T-cell (primary cell): Measurements from ENCODE around the gene NRIP1. TPM values are rescaled to one million over a fixed set of nuclear protein-coding genes. Genes with fewer than 3 reads are reported as not detected.
"Not testable (repeated sequence)": the region's sequence is repeated elsewhere in the genome, so short reads cannot be mapped to it uniquely, and the experiment has no call there.

Experiments
- ATAC-seq, 4 experiments: fragments of 200-7000 bp in 3 of 4; fragments of 150-1000 bp in 1 of 4; cut with Tn5 transposase; replicated peaks in 1 of 4; 1 replicate in 3 of 4; 2 replicates in 1 of 4; pipeline ENCODE4 v1.10.0; 2021; ENCODE audit warnings: moderate library complexity in 3 of 4, mild to moderate bottlenecking in 2 of 4, moderate number of reproducible peaks in 1 of 4
- CTCF ChIA-PET, 2 donors: fragments of 300-600 bp; sonication (Branson Sonifier 250); formaldehyde crosslinking; loops; one replicate each; lab custom pipeline; 2022; ENCODE audit warnings: antibody characterized with exemption in 2 of 2; lab: Charles Lee
- POLR2A ChIA-PET, 2 donors: fragments of 300-600 bp; sonication (Branson Sonifier 250); formaldehyde crosslinking; loops; one replicate each; lab custom pipeline; 2022; ENCODE audit warnings: antibody characterized with exemption in 2 of 2; lab: Charles Lee
- DNase-seq, 35 experiments: peaks; one replicate each; pipeline versions ENCODE4 v3.0.0 to v3.0.0-alpha.2; 2013 to 2023
- H3K27ac ChIP-seq: one replicate; pipeline ENCODE4 v1.5.1; 2013; ENCODE audit warnings: low read length
- H3K27me3 ChIP-seq, 2 experiments: replicated peaks in 1 of 2; 1 replicate in 1 of 2; 2 replicates in 1 of 2; pipeline versions ENCODE4 v1.6.1 to v1.7.0; 2013; ENCODE audit warnings: low read length in 1 of 2, mixed read lengths in 1 of 2; ENCODE audit not compliant: control insufficient read depth in 2 of 2, insufficient read depth in 2 of 2; ENCODE audit errors: extremely low read depth in 1 of 2
- H3K36me3 ChIP-seq, 2 donors: 1 replicate in 1 of 2; 2 replicates in 1 of 2; pipeline versions ENCODE4 v1.6.1 to v1.7.0; 2013; ENCODE audit warnings: low read length in 1 of 2; ENCODE audit not compliant: control insufficient read depth in 2 of 2, insufficient read depth in 1 of 2; ENCODE audit errors: extremely low read depth in 1 of 2
- H3K4me1 ChIP-seq, 2 experiments: 1 replicate in 1 of 2; 2 replicates in 1 of 2; pipeline versions ENCODE4 v1.6.1 to v1.7.0; 2013; ENCODE audit warnings: low read length in 2 of 2, mixed read lengths in 1 of 2; ENCODE audit not compliant: insufficient read depth in 2 of 2, control insufficient read depth in 1 of 2; ENCODE audit errors: extremely low read depth in 1 of 2
- H3K4me3 ChIP-seq, 2 donors: 1 replicate in 1 of 2; 2 replicates in 1 of 2; pipeline versions ENCODE4 v1.5.1 to v1.7.0; 2013; ENCODE audit warnings: mild to moderate bottlenecking in 2 of 2, low read length in 1 of 2, moderate library complexity in 1 of 2; ENCODE audit not compliant: control insufficient read depth in 1 of 2; ENCODE audit errors: extremely low read depth in 1 of 2
- H3K9me3 ChIP-seq: 2 replicates; pipeline ENCODE4 v1.7.0; 2013
- H3K27ac Mint-ChIP-seq, 2 donors: one replicate each; pipeline ENCODE4 v1.8.0; 2020 to 2021; ENCODE audit warnings: mild to moderate bottlenecking in 2 of 2, mixed read lengths in 2 of 2
- H3K27me3 Mint-ChIP-seq, 2 donors: one replicate each; pipeline ENCODE4 v1.8.0; 2021 to 2022; ENCODE audit warnings: mixed read lengths in 2 of 2
- H3K36me3 Mint-ChIP-seq: one replicate; pipeline ENCODE4 v1.8.0; 2021; ENCODE audit warnings: mixed read lengths
- H3K4me1 Mint-ChIP-seq, 3 donors: one replicate each; pipeline ENCODE4 v1.8.0; 2020 to 2022; ENCODE audit warnings: mixed read lengths in 3 of 3, mild to moderate bottlenecking in 1 of 3
- H3K4me3 Mint-ChIP-seq, 3 donors: one replicate each; pipeline ENCODE4 v1.8.0; 2020 to 2022; ENCODE audit warnings: mild to moderate bottlenecking in 3 of 3, mixed read lengths in 3 of 3, moderate library complexity in 3 of 3
- H3K9me3 Mint-ChIP-seq, 3 donors: one replicate each; pipeline ENCODE4 v1.8.0; 2020 to 2022; ENCODE audit warnings: mixed read lengths in 3 of 3
- WGBS: methylation state at CpG from one replicate; pipeline ENCODE4 v1.1.5; 2013; ENCODE audit warnings: missing lambda C conversion rate; ENCODE audit not compliant: insufficient coverage; 5-methylcytosine and 5-hydroxymethylcytosine counted together
- total RNA-seq, 35 experiments: library from RNA in 6 of 35; stranded (reverse) in 6 of 35; fragments of 120-200 nt in 1 of 35; gene quantifications; one replicate each; pipeline versions ENCODE4 v1.2.1 to v1.2.4 and lab custom pipeline; 2013 to 2026

NRIP1 gene
- total RNA-seq, 5 donors from 2014 or later (not counting 1 experiment from before 2014, with no cell fraction given), result 19.5 to 35.8 (median 26.5) TPM

- Mint-ChIP-seq H3K36me3 (peaks cover 13% of the 10 kb centered on the region), H3K4me1 (peaks cover 38 to 57% (median 57%) of the 10 kb centered on the region in 3 donors)
- H3K27ac ChIP-seq, POLR2A ChIA-PET, DNase-seq, H3K27me3 Mint-ChIP-seq, ATAC-seq, H3K27me3 ChIP-seq, H3K36me3 ChIP-seq, H3K4me3 Mint-ChIP-seq, CTCF ChIA-PET, H3K27ac Mint-ChIP-seq, H3K4me3 ChIP-seq, H3K9me3 Mint-ChIP-seq, H3K9me3 ChIP-seq: not testable (repeated sequence)
- WGBS, result no CpG with 5 or more reads among the region's 14 CpGs
- peaks cover 0 to 11% of the 10 kb centered on the region in 2 experiments for H3K4me1 ChIP-seq
Measured at GRCh38 chr21:15031362-15031761, 33.4 kb downstream of the NRIP1 start.

GRCh38 chr21:15030861-15031260, 33.9 kb downstream of the NRIP1 start:
- H3K27me3 ChIP-seq, H3K4me3 ChIP-seq, H3K27ac Mint-ChIP-seq, ATAC-seq, H3K4me1 ChIP-seq, H3K9me3 Mint-ChIP-seq, H3K4me3 Mint-ChIP-seq, H3K36me3 ChIP-seq, H3K27ac ChIP-seq, DNase-seq, CTCF ChIA-PET, POLR2A ChIA-PET, H3K9me3 ChIP-seq, H3K27me3 Mint-ChIP-seq: not testable (repeated sequence)
- peaks cover 36 to 58% (median 57%) of the 10 kb centered on the region in 3 donors for H3K4me1 Mint-ChIP-seq
- 100% methylated on average over 1 of the region's 8 CpGs for WGBS
- H3K36me3 Mint-ChIP-seq, result peaks cover 14% of the 10 kb centered on the region

- no peak for ATAC-seq
- no peaks in the 10 kb centered on the region for H3K9me3 ChIP-seq
- H3K36me3 ChIP-seq, result no peaks in the 10 kb centered on the region
- H3K4me1 ChIP-seq, result peaks cover 0 to 2% of the 10 kb centered on the region in 2 experiments
- no peaks in the 10 kb centered on the region for H3K9me3 Mint-ChIP-seq
- H3K4me3 ChIP-seq, result no peak overlapping the region
- no peak overlapping the region for H3K4me3 Mint-ChIP-seq
- POLR2A ChIA-PET, result no interaction called here
- no peaks in the 10 kb centered on the region for H3K27me3 ChIP-seq
- H3K27ac Mint-ChIP-seq, result no peak overlapping the region
- no peak overlapping the region for H3K27ac ChIP-seq
- H3K27me3 Mint-ChIP-seq, result no peaks in the 10 kb centered on the region
- H3K4me1 Mint-ChIP-seq, result peaks cover 37 to 49% (median 47%) of the 10 kb centered on the region in 3 donors
- no peak for DNase-seq
- 82% methylated on average over 4 of the region's 4 CpGs for WGBS
- H3K36me3 Mint-ChIP-seq, result peaks cover 25% of the 10 kb centered on the region
- CTCF ChIA-PET, result no interaction called here
Measured at GRCh38 chr21:15029077-15029476, 35.7 kb downstream of the NRIP1 start.

- no peak overlapping the region for H3K27ac Mint-ChIP-seq
- no peaks in the 10 kb centered on the region for H3K9me3 Mint-ChIP-seq
- peaks cover 34 to 47% (median 47%) of the 10 kb centered on the region in 3 donors for H3K4me1 Mint-ChIP-seq
Measured at GRCh38 chr21:15028186-15028585, 36.6 kb downstream of the NRIP1 start.

GRCh38 chr21:15027056-15027455, 37.7 kb downstream of the NRIP1 start:
- Mint-ChIP-seq H3K27ac (no peak overlapping the region), H3K36me3 (peaks cover 28% of the 10 kb centered on the region), H3K4me1 (peaks cover 34 to 47% (median 43%) of the 10 kb centered on the region in 3 donors), H3K4me3 (no peak overlapping the region), H3K27me3 (no peaks in the 10 kb centered on the region), H3K9me3 (no peaks in the 10 kb centered on the region)
- DNase-seq (no peak), ATAC-seq (no peak)
- ChIA-PET POLR2A (interaction anchor here in 1 of 2 donors (0.6 kb wide), 1 partner anchor 709 kb away, joined by 8 read pairs; no protein-coding TSS in a partner anchor), CTCF (interaction anchor here in 1 of 2 donors (0.6 kb wide), 1 partner anchor 20 kb away, joined by 3 read pairs; no protein-coding TSS in a partner anchor)
- Histone ChIP-seq H3K4me1 (peaks cover 0 to 2% of the 10 kb centered on the region in 2 experiments), H3K27ac (no peak overlapping the region), H3K36me3 (no peaks in the 10 kb centered on the region), H3K27me3 (no peaks in the 10 kb centered on the region), H3K4me3 (no peak overlapping the region), H3K9me3 (no peaks in the 10 kb centered on the region)
- WGBS, result no CpG with 5 or more reads among the region's 5 CpGs

More at GRCh38 chr21:15028186-15028585, 36.6 kb downstream of the NRIP1 start:
- ATAC-seq (no peak), DNase-seq (no peak)
- CTCF ChIA-PET, result interaction anchor here in 1 of 2 donors (0.8 kb wide), 1 partner anchor 13 kb away, joined by 4 read pairs; no protein-coding TSS in a partner anchor
- peaks cover 25% of the 10 kb centered on the region for H3K36me3 Mint-ChIP-seq
- Histone ChIP-seq H3K27ac (no peak overlapping the region), H3K9me3 (no peaks in the 10 kb centered on the region), H3K27me3 (no peaks in the 10 kb centered on the region), H3K4me3 (no peak overlapping the region), H3K36me3 (no peaks in the 10 kb centered on the region), H3K4me1 (peaks cover 0 to 2% of the 10 kb centered on the region in 2 experiments)
- POLR2A ChIA-PET, result no interaction called here
- WGBS, result no CpG with 5 or more reads among the region's 3 CpGs
- H3K4me3 Mint-ChIP-seq, result no peak overlapping the region
- no peaks in the 10 kb centered on the region for H3K27me3 Mint-ChIP-seq

- H3K4me1 Mint-ChIP-seq, result peaks cover 38 to 53% (median 46%) of the 10 kb centered on the region in 3 donors
- no peaks in the 10 kb centered on the region for H3K36me3 ChIP-seq
- H3K9me3 ChIP-seq, result no peaks in the 10 kb centered on the region
- no peak overlapping the region for H3K4me3 ChIP-seq
- H3K27me3 Mint-ChIP-seq, result no peaks in the 10 kb centered on the region
- peaks cover 29% of the 10 kb centered on the region for H3K36me3 Mint-ChIP-seq
- WGBS, result no CpG with 5 or more reads among the region's 2 CpGs
- DNase-seq (no peak), ATAC-seq (no peak)
- no peak overlapping the region for H3K27ac Mint-ChIP-seq
- H3K9me3 Mint-ChIP-seq, result no peaks in the 10 kb centered on the region
- H3K4me1 ChIP-seq, result peaks cover 0 to 2% of the 10 kb centered on the region in 2 experiments
- H3K4me3 Mint-ChIP-seq, result no peak overlapping the region
- CTCF ChIA-PET, result interaction anchor here in 1 of 2 donors (0.6 kb wide), 1 partner anchor 709 kb away, joined by 3 read pairs; no protein-coding TSS in a partner anchor
- H3K27ac ChIP-seq, result no peak overlapping the region
- no peaks in the 10 kb centered on the region for H3K27me3 ChIP-seq
- POLR2A ChIA-PET, result no interaction called here
Measured at GRCh38 chr21:15026370-15026769, 38.4 kb downstream of the NRIP1 start.
